GM21576 (cell line): Measurements from ENCODE around the gene PPM1M.

ENCODE experiments used
- ATAC-seq: cut with Tn5 transposase; IDR thresholded peaks from one replicate; pipeline ENCODE4 v1.9.1; 2021; ENCODE audit warnings: mild to moderate bottlenecking, moderate library complexity; ENCODE audit not compliant: unreplicated experiment

PPM1M gene

GRCh38 chr3:52228751-52229291 lies 16.7 kb upstream of the PPM1M start:
- no peak for ATAC-seq

GRCh38 chr3:52229656-52230055 lies 15.9 kb upstream of the PPM1M start:
- ATAC-seq: no peak

- no peak for ATAC-seq
Measured at GRCh38 chr3:52230461-52230860, 15.1 kb upstream of the PPM1M start.

- ATAC-seq: no peak
Measured at GRCh38 chr3:52230889-52231499, 14.6 kb upstream of the PPM1M start.

GRCh38 chr3:52231502-52232278 lies 13.9 kb upstream of the PPM1M start:
- ATAC-seq: no peak

GRCh38 chr3:52232279-52233107 lies 13.1 kb upstream of the PPM1M start:
- no peak for ATAC-seq

GRCh38 chr3:52233108-52233591 lies 12.4 kb upstream of the PPM1M start:
- ATAC-seq: no peak

- ATAC-seq: no peak
Measured at GRCh38 chr3:52233968-52234367, 11.6 kb upstream of the PPM1M start.

GRCh38 chr3:52234516-52235447 lies 10.8 kb upstream of the PPM1M start:
- no peak for ATAC-seq

- ATAC-seq: no peak
Measured at GRCh38 chr3:52236424-52236886, 9.1 kb upstream of the PPM1M start.

GRCh38 chr3:52237006-52237656 lies 8.4 kb upstream of the PPM1M start:
- ATAC-seq: no peak

- ATAC-seq: no peak
Measured at GRCh38 chr3:52237657-52238172, 7.8 kb upstream of the PPM1M start.

- ATAC-seq: no peak
Measured at GRCh38 chr3:52238193-52238760, 7.3 kb upstream of the PPM1M start.

GRCh38 chr3:52238761-52239701 lies 6.5 kb upstream of the PPM1M start, which contains the start of gene TWF2:
Gene TWF2 (minus strand): TSS chr3:52239158. CDS start chr3:52239016, 142 bp downstream.
- peak; percentile 70 for ATAC-seq

GRCh38 chr3:52240059-52240885 lies 5.3 kb upstream of the PPM1M start:
- ATAC-seq: no peak

GRCh38 chr3:52240886-52241370 lies 4.6 kb upstream of the PPM1M start:
- ATAC-seq: no peak

- ATAC-seq: no peak
Measured at GRCh38 chr3:52242039-52242438, 3.5 kb upstream of the PPM1M start.
